Measurements from ENCODE around the gene PITX1.

The PITX1 gene

GRCh38 chr5:135061001-135061400 is 27.0 kb upstream of the PITX1 start:
- TF ChIP-seq CTCF (conservative IDR thresholded peaks at IDR 0.05): no peak
- H3K27ac ChIP-seq: no peak overlapping the region

- H3K27ac ChIP-seq: no peak overlapping the region
- TF ChIP-seq ZFX (IDR thresholded peaks at IDR 0.05): no peak
- no peak for TF ChIP-seq CTCF (conservative IDR thresholded peaks at IDR 0.05)
These were observed 26.0 kb upstream of the PITX1 start for GRCh38 chr5:135060021-135060420.

GRCh38 chr5:135059000-135059923 is 25.2 kb upstream of the PITX1 start:
- no peak overlapping the region for H3K27ac ChIP-seq
- TF ChIP-seq ZFX (IDR thresholded peaks at IDR 0.05) (no peak), CTCF (conservative IDR thresholded peaks at IDR 0.05) (no peak)

- no peak for TF ChIP-seq CTCF (conservative IDR thresholded peaks at IDR 0.05)
- no peak for TF ChIP-seq ZFX (IDR thresholded peaks at IDR 0.05)
- no peak overlapping the region for H3K27ac ChIP-seq
These were observed 24.3 kb upstream of the PITX1 start for GRCh38 chr5:135058331-135058732.

GRCh38 chr5:135057233-135057632 is 23.2 kb upstream of the PITX1 start:
- no peak overlapping the region for H3K27ac ChIP-seq
- TF ChIP-seq CTCF (conservative IDR thresholded peaks at IDR 0.05) (no peak), ZFX (IDR thresholded peaks at IDR 0.05) (no peak)

- no peak for TF ChIP-seq ZFX (IDR thresholded peaks at IDR 0.05)
- TF ChIP-seq CTCF (conservative IDR thresholded peaks at IDR 0.05): no peak
- no peak overlapping the region for H3K27ac ChIP-seq
These were observed 22.4 kb upstream of the PITX1 start for GRCh38 chr5:135056316-135057030.

- TF ChIP-seq ZFX (IDR thresholded peaks at IDR 0.05) (no peak), CTCF (conservative IDR thresholded peaks at IDR 0.05) (no peak)
- H3K27ac ChIP-seq: no peak overlapping the region
These were observed 21.4 kb upstream of the PITX1 start for GRCh38 chr5:135055396-135055795.
